Kidney glomerular epithelial cell (primary cell): ENCODE measurements around the gene LLPH.
"Not testable (repeated sequence)": the region's sequence is repeated elsewhere in the genome, so short reads cannot be mapped to it uniquely, and the experiment has no call there.

ENCODE experiments used
- DNase-seq: peaks from one replicate; lab custom pipeline; 2025; lab: John Stamatoyannopoulos, UW

The LLPH gene

DNA sequence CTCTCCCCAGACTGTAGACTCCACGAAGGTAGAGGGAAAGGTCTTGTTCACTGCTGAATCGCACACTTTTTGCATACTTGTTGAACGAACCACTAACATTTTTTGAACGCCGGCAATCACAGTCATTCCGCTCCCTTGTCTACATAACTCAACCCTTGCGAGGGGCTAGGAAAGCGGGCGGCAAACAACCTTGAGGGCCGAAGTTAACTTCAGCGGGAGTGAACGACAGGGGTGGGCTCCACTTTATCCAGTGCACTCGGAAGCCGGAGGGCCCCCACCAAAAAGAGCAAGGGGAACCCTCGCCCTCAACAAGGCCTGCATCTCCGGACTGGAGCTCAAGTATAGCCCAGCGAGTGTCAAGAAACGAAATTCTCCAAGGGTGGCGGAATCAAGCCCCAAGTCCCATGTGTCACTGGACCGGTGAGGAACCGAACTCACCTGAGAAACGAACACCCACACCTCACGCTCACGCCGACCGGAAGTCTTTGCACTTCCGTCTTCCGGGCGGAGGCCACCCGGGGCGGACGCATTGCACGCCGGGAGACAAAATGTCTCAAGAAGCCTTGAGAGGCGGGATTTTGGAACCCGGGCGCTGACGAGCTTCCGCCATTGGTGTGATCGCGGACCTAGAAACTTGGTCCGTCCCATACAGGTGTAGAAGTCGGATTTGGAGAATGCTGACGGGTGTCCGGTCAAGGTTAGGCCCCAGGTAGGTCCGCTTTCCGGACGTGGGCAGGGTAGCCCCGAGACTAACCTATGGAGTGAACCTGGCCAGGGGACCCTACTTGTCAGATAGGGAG is at the start of gene LLPH:
TSS of gene LLPH (minus strand) at position 484 of the 800 bp plus-strand sequence. CDS start 1,644 bp downstream, outside the sequence.
- DNase-seq: peak; percentile 82

DNA sequence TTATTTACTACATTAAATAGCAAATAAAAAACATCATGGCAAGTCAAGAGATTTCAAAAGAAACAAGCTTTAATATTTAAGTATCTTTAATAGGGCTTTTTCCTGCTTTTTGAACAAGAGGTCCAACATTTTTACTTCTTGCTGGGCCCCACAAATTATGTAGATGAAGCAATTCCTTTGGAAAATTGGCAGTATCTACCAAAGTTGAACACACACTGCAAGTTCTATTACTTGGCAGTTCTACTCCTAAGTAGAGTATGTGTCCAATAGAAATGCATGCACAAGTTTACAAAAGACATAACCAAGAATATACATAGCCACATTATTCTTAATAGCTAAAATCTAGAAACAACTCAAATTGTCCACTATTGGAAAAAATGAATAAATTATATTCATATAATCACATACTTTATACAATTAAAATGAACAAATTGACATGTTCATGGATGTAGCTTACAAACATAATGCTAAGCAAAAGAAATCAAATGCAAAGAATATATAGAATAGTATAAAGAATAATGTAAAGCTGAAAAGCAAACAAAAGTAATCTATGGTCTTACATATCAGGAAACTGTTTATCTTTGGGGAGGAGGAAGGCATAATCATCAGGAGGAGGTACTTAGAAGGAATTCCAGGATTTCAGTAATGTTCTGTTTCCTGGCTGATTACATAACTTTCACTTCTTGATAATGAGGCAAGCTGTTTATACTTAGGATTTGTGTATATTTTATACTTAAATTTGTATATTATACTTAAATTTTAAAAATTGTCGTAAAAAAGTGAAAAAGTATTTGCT is 45.8 kb upstream of the LLPH start:
- DNase-seq: no peak

DNA sequence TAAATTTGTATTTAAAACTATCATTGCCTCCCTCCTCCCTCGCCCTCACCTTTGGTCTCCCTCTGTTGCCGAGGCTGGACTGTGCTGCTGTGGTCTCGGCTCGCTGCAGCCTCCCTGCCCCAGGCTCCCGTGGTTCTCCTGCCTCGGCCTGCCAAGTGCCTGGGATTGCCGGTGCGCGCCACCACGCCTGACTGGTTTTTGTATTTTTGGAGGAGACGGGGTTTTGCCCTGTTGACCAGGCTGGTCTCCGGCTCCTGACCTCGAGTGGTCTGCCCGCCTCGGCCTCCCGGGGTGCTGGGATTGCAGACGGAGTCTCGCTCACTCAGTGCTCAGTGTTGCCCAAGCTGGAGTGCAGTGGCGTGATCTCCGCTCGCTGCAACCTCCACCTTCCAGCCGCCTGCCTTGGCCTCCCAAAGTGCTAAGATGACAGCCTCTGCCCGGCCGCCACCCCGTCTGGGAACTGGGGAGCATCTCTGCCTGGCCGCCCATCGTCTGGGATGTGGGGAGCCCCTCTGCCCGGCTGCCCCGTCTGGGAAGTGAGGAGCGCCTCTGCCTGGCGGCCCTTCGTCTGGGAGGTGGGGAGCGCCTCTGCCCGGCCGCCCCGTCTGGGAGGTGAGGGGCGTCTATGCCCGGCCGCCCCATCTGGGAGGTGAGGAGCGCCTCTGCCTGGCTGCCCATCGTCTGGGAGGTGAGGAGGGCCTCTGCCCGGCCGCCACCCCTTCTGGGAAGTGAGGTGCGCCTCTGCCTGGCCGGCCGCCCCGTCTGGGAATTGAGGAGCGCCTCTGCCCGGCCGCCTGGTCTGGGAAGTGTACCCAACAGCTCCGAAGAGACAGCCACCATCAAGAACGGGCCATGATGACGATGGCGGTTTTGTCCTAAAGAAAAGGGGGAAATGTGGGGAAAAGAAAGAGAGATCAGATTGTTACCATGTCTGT is 44.1 kb upstream of the LLPH start:
- DNase-seq: not testable (repeated sequence)

DNA sequence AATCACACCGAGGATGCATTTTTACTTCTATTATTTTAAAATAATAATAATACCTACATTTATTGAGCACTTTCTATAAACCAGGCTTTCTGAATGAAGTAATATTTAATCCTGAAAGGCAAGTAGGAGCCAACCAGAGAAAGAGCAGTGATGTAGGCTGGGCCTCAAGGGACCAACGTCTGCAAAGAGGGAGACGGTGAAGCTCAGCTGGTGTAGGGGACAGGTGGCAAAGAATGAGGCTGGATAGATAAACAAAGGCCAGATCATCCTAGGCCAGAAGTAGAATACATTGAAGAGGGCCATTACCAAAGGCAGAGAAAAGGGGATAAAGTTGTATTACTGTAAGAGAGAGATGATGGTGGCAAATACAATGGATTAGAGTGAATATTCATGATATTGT is 40.1 kb upstream of the LLPH start:
- DNase-seq: no peak

DNA sequence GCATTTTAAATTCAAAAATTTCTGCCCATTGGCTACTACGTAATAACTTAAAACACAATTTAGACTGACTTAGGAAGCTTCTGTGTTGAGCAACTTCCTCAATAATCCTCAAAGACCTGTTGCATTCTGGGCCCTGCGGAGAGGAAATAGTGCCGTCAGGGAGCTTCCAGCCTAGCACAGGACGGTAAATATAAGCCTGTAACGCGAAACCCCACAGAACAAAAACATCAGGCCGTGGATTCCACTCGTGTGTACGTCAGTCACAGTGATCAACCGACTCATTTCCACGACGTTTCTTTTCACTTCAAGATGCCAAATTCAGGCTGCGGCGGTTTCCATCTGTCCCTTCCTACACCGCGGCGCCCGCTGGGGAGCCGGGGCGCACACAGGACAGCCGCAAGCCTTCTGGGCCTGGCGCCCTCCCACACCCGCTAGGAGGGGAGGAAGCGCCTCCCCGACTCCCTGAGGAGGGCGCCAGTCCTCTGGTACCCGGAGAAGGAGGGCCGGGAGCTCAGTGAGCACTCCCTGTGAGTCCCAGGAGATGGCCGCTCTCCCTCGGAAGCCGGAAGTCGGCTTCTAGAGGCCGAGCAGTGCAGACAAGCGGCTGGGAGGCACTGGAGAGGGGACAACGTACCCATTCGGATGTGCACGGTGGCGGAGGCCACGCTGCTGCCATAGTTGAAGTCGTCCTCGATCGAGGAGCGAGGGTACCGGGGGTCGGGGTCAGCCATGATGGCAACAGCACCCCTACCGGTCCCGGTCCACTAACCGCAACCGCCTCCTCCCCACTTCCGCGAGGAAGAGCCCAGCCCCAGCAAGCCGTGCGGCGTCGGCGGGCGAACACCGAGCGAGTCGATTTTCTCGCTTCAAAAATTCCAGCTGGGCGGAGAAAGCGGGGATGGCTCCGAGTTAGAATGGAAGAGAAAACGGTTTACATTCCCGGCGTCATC is 38.9 kb upstream of the LLPH start, which contains the start of gene TMBIM4:
TSS of gene TMBIM4 (minus strand) at position 776 of the 950 bp plus-strand sequence. CDS start at position 731, 45 bp downstream.
- DNase-seq: peak; percentile 93

DNA sequence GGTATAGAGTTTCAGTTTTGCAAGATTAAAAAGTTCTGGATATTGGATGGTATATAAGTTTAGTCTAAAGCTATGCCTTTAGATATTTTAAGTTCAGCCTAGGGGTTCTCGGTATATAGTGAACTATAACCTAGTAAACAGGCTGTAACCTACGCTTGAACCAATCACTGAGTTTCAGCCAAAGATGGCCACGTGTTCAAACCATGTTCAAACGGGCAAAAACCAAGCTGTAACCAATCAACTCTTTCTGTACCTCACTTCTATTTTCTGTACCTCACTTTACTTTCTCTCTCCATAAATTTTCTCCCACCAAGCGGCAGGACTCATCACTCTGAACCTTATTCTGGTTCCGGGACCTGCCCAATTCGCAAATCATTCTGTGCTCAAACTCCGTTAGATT is 37.9 kb upstream of the LLPH start:
- peak; percentile 5 for DNase-seq

DNA sequence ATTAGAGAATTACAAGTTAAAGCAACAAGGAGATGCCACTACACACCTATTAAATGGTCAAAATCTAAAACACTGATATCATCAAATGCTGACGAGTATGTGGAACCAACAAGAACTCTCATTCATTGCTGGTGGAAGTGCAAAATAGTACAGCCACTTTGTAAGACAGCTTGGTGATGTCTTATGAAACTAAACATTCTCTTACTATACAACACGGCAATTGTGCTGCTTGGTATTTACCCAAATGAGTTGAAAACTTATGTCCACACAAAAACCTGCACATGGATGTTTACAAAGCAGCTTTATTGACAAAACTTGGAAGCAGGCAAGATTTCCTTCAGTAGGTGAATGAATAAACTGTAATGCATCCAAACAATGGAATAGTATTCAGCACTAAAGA is 36.0 kb upstream of the LLPH start:
- no peak for DNase-seq

DNA sequence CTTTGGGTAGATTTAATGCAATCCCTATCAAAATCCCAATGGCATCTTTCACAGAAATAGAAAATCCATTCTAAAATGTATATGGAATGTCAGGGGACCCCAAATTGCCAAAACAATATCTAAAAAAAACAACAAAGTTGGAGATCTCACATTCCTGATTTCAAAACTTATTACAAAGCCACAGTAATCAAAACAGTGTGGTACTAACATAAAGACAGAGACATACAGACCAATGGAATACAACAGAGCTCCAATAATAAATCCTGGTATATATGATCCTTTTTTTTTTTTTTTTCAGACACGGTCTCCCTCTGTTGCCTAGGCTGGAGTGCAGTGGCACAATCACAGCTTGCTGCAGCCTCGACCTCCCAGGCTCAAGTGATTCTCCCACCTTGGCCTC is 34.6 kb upstream of the LLPH start:
- no peak for DNase-seq

DNA sequence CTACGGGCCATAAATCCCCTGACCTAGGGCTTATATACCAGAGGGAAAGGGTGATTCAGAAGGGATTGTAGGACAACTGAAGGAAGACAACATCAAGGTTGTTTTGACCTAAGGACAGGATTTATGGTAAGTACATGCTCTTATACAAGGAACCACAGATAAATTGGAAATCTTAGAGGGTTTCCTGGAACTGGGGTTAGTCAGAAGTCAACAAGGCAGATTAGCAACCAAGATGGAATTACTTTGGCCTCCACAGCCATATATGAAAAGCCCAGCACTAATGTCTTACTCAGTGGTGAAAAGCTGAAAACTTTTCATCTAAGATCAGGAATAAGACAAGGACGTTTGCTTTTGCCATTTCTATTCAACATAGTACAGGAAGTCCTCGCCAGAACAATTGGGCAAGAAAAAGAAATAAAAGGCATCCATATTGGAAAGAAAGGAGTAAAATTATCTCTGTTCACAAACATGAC is 33.8 kb upstream of the LLPH start:
- no peak for DNase-seq

DNA sequence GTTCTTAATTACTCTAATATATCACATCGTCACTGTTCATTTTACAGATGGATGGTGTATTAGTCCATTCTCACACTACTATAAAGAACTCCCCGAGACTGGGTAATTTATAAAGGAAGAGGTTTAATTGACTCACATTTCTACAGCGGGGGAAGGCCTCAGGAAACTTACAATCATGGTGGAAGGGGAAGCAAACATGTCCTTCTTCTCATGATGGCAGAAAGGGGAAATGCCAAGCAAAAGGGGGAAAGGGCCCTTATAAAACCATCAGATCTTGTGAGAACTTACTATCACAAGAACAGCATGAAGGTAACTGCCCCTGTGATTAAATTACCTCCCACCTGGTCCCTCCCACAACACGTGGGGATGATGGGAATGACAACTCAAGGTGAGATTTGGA is 32.7 kb upstream of the LLPH start:
- DNase-seq: no peak

DNA sequence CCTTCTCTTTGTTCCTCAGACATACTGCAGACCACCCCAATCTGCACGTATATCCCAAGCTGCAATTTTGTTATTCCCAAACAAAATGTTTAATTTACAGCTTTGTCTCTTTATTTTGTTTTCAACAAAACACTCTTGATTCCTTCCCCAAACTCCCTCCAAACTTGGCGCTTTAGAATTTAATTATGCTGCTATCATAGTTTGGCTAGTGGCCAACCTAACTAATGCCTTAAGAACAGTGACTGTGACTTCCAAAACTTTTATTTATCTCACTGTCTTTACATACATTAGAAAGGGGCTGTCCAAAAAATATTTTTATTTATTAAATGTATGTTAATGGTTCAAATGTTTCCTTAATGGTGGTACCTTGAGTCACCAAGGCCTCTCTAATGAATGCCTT is 32.2 kb upstream of the LLPH start:
- no peak for DNase-seq

DNA sequence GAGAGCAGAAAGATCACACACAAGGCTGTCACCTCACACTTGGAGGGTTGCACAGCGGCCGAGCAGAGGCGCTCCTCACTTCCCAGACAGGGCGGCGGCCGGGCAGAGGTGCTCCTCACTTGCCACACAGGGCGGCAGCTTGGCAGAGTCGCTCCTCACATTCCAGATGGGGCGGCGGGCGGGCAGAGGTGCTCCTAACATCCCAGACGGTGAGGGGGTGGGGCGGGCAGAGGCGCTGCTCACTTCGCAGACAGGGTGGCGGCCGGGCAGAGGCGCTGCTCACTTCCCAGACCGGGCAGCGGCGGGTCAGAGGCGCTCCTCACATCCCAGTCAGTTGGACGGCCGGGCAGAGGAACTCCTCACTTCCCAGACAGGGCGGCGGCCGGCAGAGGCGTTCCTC is 30.2 kb upstream of the LLPH start:
- DNase-seq: no peak

DNA sequence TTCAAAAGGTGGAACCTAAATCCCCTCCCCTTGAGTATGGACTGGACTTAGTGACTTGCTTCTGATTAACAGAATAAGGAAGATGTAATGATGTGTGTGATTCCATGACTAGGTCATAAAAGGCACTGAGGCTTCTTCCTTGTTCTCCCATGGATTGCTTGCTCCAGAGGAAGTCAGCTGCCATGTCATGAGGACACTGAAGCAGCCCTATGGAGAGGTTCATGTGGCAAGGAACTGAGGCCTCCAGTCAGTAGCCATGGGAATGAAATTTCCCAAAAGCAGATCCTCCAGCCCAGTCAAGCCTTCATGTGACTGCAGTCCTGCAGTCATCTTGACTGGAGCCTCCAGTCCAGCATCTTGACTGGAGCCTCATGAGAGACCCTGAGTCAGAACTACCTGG is 28.6 kb upstream of the LLPH start:
- no peak for DNase-seq

DNA sequence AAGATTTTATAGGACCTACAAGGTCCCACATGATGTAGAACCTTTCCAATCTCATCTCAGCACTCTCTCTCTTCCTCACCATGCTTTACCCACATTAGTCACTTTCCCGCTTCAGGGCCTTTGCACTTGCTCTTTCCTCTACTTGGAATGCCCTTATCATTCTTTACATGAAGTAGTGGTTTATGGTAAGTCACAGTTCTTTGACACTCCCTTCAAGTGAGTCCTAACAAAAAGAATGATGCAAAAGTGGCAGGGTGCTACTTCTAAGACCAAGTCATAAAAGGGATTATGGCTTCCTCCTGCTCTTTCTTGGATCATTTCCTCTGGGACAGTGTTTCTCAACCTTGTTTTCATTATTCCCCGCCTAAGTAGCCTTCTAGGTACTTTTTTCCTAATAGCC is 26.1 kb upstream of the LLPH start:
- no peak for DNase-seq

DNA sequence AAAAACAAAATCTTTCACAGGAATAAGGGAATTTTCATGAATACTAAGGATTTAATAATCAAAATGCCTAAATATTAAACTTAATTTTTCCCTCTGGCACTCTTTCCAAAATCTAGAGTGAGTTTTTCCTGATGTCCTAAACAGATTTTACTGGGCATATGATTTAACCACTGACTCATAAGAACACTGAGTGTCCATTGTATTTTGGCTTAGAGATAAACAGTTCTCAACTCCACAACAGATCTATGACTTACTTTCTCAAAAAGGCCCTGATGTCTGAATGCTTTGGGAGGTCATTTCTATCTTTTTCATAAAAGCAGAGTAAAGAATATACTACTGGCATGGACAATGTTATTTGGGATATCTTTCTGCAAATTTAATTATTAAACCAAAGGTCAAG is 24.2 kb upstream of the LLPH start:
- no peak for DNase-seq

DNA sequence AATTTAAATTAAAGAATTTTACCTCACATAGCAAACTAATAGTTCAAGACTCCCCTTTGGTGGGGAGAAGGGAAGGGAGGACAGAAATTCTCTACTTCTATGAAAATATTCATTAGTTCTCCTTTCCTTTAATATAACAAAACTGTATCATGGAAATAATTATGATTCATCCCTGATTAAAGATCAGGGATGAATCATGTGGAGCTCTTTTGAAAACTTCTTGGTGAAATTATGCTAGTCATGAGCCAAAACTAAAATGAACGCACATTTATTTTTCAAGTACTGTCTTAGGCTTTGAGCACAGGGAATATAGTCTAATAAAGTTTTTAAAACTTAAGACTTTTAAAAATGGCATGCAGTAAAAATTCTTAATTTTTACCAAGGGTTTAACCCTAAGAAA is 22.2 kb upstream of the LLPH start:
- DNase-seq: no peak

DNA sequence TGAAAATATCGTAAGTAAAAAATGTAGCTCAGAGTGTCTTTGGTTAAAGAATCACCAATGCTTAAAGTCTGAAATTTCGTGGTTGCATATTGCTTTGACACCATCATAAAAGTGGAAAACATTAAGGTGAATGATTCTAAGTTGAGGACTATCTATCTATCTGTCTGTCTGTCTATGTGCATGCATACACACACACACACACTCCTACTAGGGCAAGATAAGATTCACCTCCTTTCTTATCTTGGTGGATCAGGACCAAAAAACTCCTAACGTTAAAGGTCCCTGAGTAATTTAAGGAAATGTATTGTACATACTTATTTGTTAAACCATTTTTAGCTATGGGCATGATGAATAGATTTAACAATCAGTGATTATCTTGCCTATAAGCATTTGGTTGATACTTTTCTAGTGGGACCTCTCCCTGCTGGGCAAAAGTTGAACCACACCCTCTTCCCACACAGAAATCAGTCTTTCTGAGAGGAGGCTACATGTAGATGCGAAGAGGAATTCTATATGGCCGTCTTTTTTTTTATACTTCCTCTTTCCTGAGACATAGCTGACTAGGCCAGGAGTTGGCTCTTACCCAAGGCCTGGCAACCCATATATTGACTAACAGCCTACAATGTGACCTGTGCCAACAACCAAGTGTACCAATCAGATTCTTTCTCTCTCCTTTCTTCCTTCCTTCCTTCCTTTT is 19.3 kb upstream of the LLPH start:
- no peak for DNase-seq

DNA sequence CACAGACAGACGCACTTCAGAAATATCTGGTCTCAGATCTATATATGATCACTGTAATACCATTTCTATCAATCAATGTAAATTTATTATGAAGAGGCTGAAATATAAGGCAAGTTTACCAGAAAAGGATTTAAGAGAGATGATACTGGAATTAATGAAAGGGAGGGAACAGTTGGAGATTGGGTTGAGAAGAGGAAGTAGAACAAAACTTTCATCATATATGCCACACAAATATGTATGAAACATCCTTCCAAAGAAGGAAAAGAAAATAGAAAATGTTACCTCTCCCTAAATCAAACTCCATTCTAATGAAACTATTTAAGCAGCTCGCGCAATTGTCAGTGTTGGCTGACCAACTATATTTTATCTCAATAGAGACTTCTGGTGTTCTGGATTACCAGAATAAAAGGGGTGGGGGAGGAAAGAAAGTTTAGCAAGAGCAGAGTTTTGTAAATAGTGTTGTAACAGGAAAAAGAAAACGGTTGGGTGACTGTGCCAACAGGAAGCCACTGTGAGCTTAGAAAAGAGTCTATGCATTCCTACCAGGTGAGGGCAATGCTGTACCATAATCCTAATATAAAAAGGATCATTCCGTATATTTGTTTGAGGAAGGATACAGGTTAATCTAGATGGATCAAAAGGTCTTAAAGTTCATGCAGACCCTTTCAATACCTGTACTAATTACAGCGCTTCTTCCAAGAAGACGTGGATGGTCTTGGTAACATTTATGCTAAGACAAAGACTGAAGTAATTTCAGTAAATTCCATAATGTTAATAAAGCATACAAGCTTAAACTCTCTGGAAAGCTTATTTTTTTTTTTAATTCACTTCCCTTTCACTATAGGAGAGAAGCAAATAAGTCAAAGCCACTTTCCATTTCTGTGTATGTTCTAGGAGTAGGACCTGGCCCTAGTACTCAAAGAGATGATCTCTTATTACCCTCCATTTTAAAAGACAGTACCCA is 14.5 kb upstream of the LLPH start:
- DNase-seq: peak; percentile 76

DNA sequence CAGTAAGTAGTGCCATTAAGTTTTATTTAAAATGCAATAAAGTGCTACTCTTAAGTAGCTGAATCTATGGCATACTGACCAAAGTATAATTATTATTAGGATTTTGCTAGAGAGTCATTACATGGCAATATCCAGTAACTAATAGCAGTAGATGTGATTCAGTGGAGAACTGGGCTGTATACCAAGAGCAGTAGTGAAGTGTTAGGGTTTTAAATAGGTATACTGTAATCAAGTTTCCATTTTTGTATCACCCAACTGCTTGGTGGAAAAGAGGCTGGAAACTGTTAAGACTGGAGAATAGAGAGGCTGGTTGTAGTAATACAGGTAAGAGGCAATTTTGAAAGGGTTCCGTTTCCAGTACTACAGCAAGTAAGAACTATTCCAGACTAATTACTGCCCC is 13.3 kb upstream of the LLPH start:
- DNase-seq: no peak
